ENCODE data around the gene CWC27. TPM values are rescaled to one million over a fixed set of nuclear protein-coding genes. Genes with fewer than 3 reads are reported as not detected.

Gene CWC27
- total and polyA plus RNA-seq, 9 of the 15 experiments (the other 6 are each of a cell fraction or from before 2014, with no cell fraction given): 19.7 to 49.3 (median 38.3) TPM

DNA sequence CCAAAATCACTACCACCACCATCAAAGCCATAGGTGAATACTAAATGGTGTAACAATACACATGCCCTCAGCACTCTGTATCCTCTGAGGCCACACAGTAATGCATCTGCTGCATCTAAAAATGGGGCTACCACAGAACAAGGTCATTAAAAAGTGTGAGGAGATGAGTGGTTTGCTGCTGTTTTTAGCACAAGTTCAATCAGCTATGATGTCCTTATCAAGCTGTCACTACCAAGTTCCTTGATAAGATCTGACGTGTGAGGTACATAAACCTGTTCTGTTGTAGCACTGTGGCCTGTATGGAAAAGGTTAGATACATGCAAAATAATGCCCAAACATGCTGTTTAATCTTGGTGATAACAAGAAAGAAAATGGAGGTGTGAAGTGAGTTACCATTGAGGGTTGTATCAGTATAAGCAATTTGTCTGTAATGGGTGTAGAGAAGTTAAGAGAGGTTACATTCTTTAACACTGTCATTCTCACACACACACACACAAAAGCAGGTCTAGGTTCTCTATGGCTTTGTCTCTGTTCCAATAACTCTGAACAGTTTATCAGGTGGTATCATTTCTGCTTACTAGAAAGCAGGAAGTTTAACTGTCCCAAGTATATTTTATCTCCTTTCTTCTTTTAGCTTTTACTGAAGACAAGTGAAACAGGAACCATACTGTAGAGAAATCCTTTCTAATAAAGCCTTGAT, 252.9 kb downstream of the CWC27 start:
- POLR2A ChIA-PET: interaction anchor here (0.8 to 1.0 kb wide), 3 partner anchors 12 to 13 kb away, joined by 3 to 5 read pairs (median 3); no protein-coding TSS in a partner anchor
- no peaks in the 10 kb centered on the region for H3K9me3 ChIP-seq (replicated peaks; ENCODE audit: control insufficient read depth, insufficient read depth, low read depth, low read length)
- no peaks in the 10 kb centered on the region for H3K36me3 ChIP-seq (ENCODE audit: control insufficient read depth, insufficient read depth, low read length)
- no peak overlapping the region for H3K4me3 ChIP-seq
- no peak overlapping the region for H3K4me2 ChIP-seq (ENCODE audit: insufficient read depth, low read length)
- DNase-seq (ENCODE audit: extremely low read depth in 1 of 4, low spot score in 3 of 4) (no peak), FAIRE-seq (no peak), ATAC-seq (no peak)
- in situ Hi-C loops (cut with MboI) (no loop called here), intact Hi-C loops (cut with micrococcal nuclease) (no loop called here)
- BruUV-seq (replicated peaks): no TSS peak
- no peaks in the 10 kb centered on the region for H3K27me3 ChIP-seq (ENCODE audit: control insufficient read depth in 2 of 2, insufficient read depth in 2 of 2, low read length in 2 of 2)
- no peaks in the 10 kb centered on the region for H4K20me1 ChIP-seq (replicated peaks; ENCODE audit: control insufficient read depth, insufficient read depth, low read length)
- H3K27ac ChIP-seq (ENCODE audit: extremely low read depth, low read depth, low read length): no peak overlapping the region
- no peaks in the 10 kb centered on the region for H3K9me1 ChIP-seq (ENCODE audit: control insufficient read depth, insufficient read depth, low read length)
- TF ChIP-seq SIN3B (IDR thresholded peaks at IDR 0.05; ENCODE audit: low read depth) (no peak), ZNF133 (CRISPR knock-in tag; IDR thresholded peaks at IDR 0.05) (no peak)
- H3K9ac ChIP-seq (ENCODE audit: insufficient read depth in 1 of 2, low read depth in 2 of 2, low read length in 2 of 2): no peak overlapping the region
- H3K4me1 ChIP-seq (replicated peaks in 1 of 2; ENCODE audit: control insufficient read depth in 2 of 2, insufficient read depth in 2 of 2, low read length in 2 of 2): peaks cover 0 to 5% of the 10 kb centered on the region in 2 experiments; a peak in 1 of 5 replicates
- CTCF ChIA-PET (ENCODE audit: low intra/inter-chr PET ratio): interaction anchor here (0.7 kb wide), 1 partner anchor 1045 kb away, joined by 3 read pairs; no protein-coding TSS in a partner anchor
- no peaks in the 10 kb centered on the region for H3K79me2 ChIP-seq (ENCODE audit: control insufficient read depth, insufficient read depth, low read length)
- no peak overlapping the region for H2AFZ ChIP-seq (ENCODE audit: low read depth, low read length)
- WGBS (ENCODE audit: insufficient coverage, low coverage, missing lambda C conversion rate): 18% methylated on average over 1 of the region's 1 CpG

DNA sequence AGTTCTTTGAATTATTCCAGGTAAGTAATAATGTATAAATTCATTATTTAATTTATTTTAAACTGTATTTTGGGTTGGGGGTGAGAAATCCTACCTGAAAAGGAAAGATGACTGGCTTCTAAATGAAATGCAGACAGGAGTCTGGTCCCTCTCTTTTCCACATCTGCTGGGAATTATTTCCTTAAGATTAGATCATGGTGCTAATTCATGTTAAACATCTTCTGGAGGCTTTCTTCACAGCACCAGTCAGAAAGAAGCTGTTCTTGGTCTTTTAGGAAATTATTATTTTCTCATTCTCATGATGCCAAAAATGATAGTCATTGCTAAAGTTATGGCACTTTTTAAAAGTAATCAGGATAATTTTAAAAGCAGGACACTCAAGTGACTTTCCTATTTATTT, 254.2 kb downstream of the CWC27 start:
- intact Hi-C loops (cut with micrococcal nuclease) (no loop called here), in situ Hi-C loops (cut with MboI) (no loop called here)
- H3K27me3 ChIP-seq (ENCODE audit: control insufficient read depth in 2 of 2, insufficient read depth in 2 of 2, low read length in 2 of 2): no peaks in the 10 kb centered on the region
- H3K79me2 ChIP-seq (ENCODE audit: control insufficient read depth, insufficient read depth, low read length): no peaks in the 10 kb centered on the region
- CTCF ChIA-PET (ENCODE audit: low intra/inter-chr PET ratio): no interaction called here
- H3K27ac ChIP-seq (ENCODE audit: extremely low read depth, low read depth, low read length): no peak overlapping the region
- DNase-seq (ENCODE audit: extremely low read depth in 1 of 4, low spot score in 3 of 4): no peak
- peaks cover 0 to 5% of the 10 kb centered on the region in 2 experiments; a peak in 1 of 5 replicates for H3K4me1 ChIP-seq (replicated peaks in 1 of 2; ENCODE audit: control insufficient read depth in 2 of 2, insufficient read depth in 2 of 2, low read length in 2 of 2)
- H3K9ac ChIP-seq (ENCODE audit: insufficient read depth in 1 of 2, low read depth in 2 of 2, low read length in 2 of 2): no peak overlapping the region
- no peaks in the 10 kb centered on the region for H3K36me3 ChIP-seq (ENCODE audit: control insufficient read depth, insufficient read depth, low read length)
- no peak overlapping the region for H2AFZ ChIP-seq (ENCODE audit: low read depth, low read length)
- POLR2A ChIA-PET: interaction anchor here (0.7 to 1.0 kb wide), 2 partner anchors 14 kb away, joined by 3 read pairs; no protein-coding TSS in a partner anchor
- FAIRE-seq: no peak
- ATAC-seq: no peak
- H3K4me2 ChIP-seq (ENCODE audit: insufficient read depth, low read length): no peak overlapping the region
- TF ChIP-seq L3MBTL2 (IDR thresholded peaks at IDR 0.05) (no peak), FOXM1 (IDR thresholded peaks at IDR 0.05; ENCODE audit: low read depth) (no peak), FOXM1 (CRISPR knock-in tag; IDR thresholded peaks at IDR 0.05; ENCODE audit: low read depth) (no peak), NCOA4 (IDR thresholded peaks at IDR 0.05; ENCODE audit: partially characterized antibody) (no peak), MTA1 (IDR thresholded peaks at IDR 0.05; ENCODE audit: borderline replicate concordance) (no peak), SMAD1 (IDR thresholded peaks at IDR 0.05; ENCODE audit: low read depth, low read length, partially characterized antibody) (no peak), DIDO1 (tag; IDR thresholded peaks at IDR 0.05; ENCODE audit: low read depth) (no peak)
- TF ChIP-seq, protein P1, sequence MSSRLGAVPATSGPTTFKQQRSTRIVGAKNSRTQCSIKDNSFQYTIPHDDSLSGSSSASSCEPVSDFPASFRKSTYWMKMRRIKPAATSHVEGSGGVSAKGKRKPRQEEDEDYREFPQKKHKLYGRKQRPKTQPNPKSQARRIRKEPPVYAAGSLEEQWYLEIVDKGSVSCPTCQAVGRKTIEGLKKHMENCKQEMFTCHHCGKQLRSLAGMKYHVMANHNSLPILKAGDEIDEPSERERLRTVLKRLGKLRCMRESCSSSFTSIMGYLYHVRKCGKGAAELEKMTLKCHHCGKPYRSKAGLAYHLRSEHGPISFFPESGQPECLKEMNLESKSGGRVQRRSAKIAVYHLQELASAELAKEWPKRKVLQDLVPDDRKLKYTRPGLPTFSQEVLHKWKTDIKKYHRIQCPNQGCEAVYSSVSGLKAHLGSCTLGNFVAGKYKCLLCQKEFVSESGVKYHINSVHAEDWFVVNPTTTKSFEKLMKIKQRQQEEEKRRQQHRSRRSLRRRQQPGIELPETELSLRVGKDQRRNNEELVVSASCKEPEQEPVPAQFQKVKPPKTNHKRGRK (tag; IDR thresholded peaks at IDR 0.05): no peak
- no peak overlapping the region for H3K4me3 ChIP-seq
- H3K9me1 ChIP-seq (ENCODE audit: control insufficient read depth, insufficient read depth, low read length): no peaks in the 10 kb centered on the region
- BruUV-seq (replicated peaks): no TSS peak
- H4K20me1 ChIP-seq (replicated peaks; ENCODE audit: control insufficient read depth, insufficient read depth, low read length): no peaks in the 10 kb centered on the region
- no peaks in the 10 kb centered on the region for H3K9me3 ChIP-seq (replicated peaks; ENCODE audit: control insufficient read depth, insufficient read depth, low read depth, low read length)

All from K562 (cell line).